Fibroblast of skin of left biceps (primary cell): ENCODE results near the gene EPB41L4A.

Experiments
- DNase-seq, 2 experiments: peaks; one replicate each; pipeline ENCODE4 v3.0.0-alpha.2; 2013; ENCODE audit warnings: low read depth in 2 of 2

Gene EPB41L4A

GRCh38 chr5:112308608-112309007, 110.5 kb downstream of the EPB41L4A start:
- no peak for DNase-seq

GRCh38 chr5:112306956-112307355, 112.1 kb downstream of the EPB41L4A start:
- no peak for DNase-seq

GRCh38 chr5:112304743-112305142, 114.3 kb downstream of the EPB41L4A start:
- no peak for DNase-seq

GRCh38 chr5:112303685-112304084, 115.4 kb downstream of the EPB41L4A start:
- DNase-seq: no peak

GRCh38 chr5:112294126-112294525, 125.0 kb downstream of the EPB41L4A start:
- DNase-seq: no peak

- DNase-seq: no peak
Observed at GRCh38 chr5:112293587-112293986, 125.5 kb downstream of the EPB41L4A start.

- no peak for DNase-seq
Observed at GRCh38 chr5:112290691-112291090, 128.4 kb downstream of the EPB41L4A start.

GRCh38 chr5:112289465-112289864, 129.6 kb downstream of the EPB41L4A start:
- no peak for DNase-seq

GRCh38 chr5:112283943-112284929, 134.8 kb downstream of the EPB41L4A start:
- DNase-seq: no peak

- no peak for DNase-seq
Observed at GRCh38 chr5:112283034-112283582, 136.0 kb downstream of the EPB41L4A start.

- DNase-seq: no peak
Observed at GRCh38 chr5:112279082-112279481, 140.0 kb downstream of the EPB41L4A start.

- DNase-seq: no peak
Observed at GRCh38 chr5:112276991-112277390, 142.1 kb downstream of the EPB41L4A start.

GRCh38 chr5:112275671-112276070, 143.4 kb downstream of the EPB41L4A start:
- no peak for DNase-seq

- DNase-seq: no peak
Observed at GRCh38 chr5:112270299-112271293, 148.5 kb downstream of the EPB41L4A start.

- no peak for DNase-seq
Observed at GRCh38 chr5:112267231-112267630, 151.8 kb downstream of the EPB41L4A start.

- DNase-seq: no peak
Observed at GRCh38 chr5:112264666-112265065, 154.4 kb downstream of the EPB41L4A start.

- no peak for DNase-seq
Observed at GRCh38 chr5:112264151-112264550, 154.9 kb downstream of the EPB41L4A start.

- DNase-seq: no peak
Observed at GRCh38 chr5:112263469-112263868, 155.6 kb downstream of the EPB41L4A start.

GRCh38 chr5:112258571-112258970, 160.5 kb downstream of the EPB41L4A start:
- DNase-seq: no peak

- no peak for DNase-seq
Observed at GRCh38 chr5:112257976-112258375, 161.1 kb downstream of the EPB41L4A start.

GRCh38 chr5:112257005-112257404, 162.1 kb downstream of the EPB41L4A start:
- no peak for DNase-seq

GRCh38 chr5:112254303-112254702, 164.8 kb downstream of the EPB41L4A start:
- DNase-seq: no peak
